GM12801 (cell line): Measurements from ENCODE around the gene RPL18.

ENCODE experiments used
- CTCF ChIP-seq: IDR thresholded peaks from one replicate; pipeline ENCODE4 v1.5.1; 2011; ENCODE audit warnings: control low read depth; ENCODE audit not compliant: insufficient read length; ENCODE audit errors: extremely low read depth

The RPL18 gene

GRCh38 chr19:48660852-48661710 lies 42.1 kb upstream of the RPL18 start:
- no peak for TF ChIP-seq CTCF

GRCh38 chr19:48659768-48660167 lies 40.8 kb upstream of the RPL18 start:
- no peak for TF ChIP-seq CTCF

GRCh38 chr19:48658483-48658882 lies 39.5 kb upstream of the RPL18 start:
- no peak for TF ChIP-seq CTCF

- no peak for TF ChIP-seq CTCF
These were observed 38.0 kb upstream of the RPL18 start for GRCh38 chr19:48656840-48657474.

- no peak for TF ChIP-seq CTCF
These were observed 35.5 kb upstream of the RPL18 start for GRCh38 chr19:48654299-48655059.

GRCh38 chr19:48651683-48652048 lies 32.7 kb upstream of the RPL18 start:
- TF ChIP-seq CTCF: no peak

GRCh38 chr19:48650974-48651682 lies 32.1 kb upstream of the RPL18 start:
- no peak for TF ChIP-seq CTCF
